Activated CD8-positive, alpha-beta memory T cell treated with anti-CD3 and anti-CD28 coated beads, Interleukin-2, amount 50 U/mL, for 24 hours (primary cell): ENCODE data around the gene GNB1L.

Source experiments
- DNase-seq: peaks from one replicate; pipeline ENCODE4 v3.0.0-alpha.2; 2020; ENCODE audit errors: extremely low read depth

GNB1L gene

GRCh38 chr22:19875531-19876313 is 21.0 kb upstream of the GNB1L start:
- DNase-seq: no peak

GRCh38 chr22:19875061-19875530 is 20.4 kb upstream of the GNB1L start:
- no peak for DNase-seq

- no peak for DNase-seq
Observed at GRCh38 chr22:19874307-19875060, 19.8 kb upstream of the GNB1L start.

- no peak for DNase-seq
Observed at GRCh38 chr22:19873960-19874306, 19.3 kb upstream of the GNB1L start.

GRCh38 chr22:19873138-19873959 is 18.7 kb upstream of the GNB1L start:
- no peak for DNase-seq

GRCh38 chr22:19872779-19873137 is 18.1 kb upstream of the GNB1L start:
- no peak for DNase-seq

- DNase-seq: no peak
Observed at GRCh38 chr22:19871845-19872778, 17.4 kb upstream of the GNB1L start.

GRCh38 chr22:19871023-19871844 is 16.6 kb upstream of the GNB1L start:
- DNase-seq: no peak

- no peak for DNase-seq
Observed at GRCh38 chr22:19870153-19871022, 15.7 kb upstream of the GNB1L start.

- no peak for DNase-seq
Observed at GRCh38 chr22:19869497-19870152, 15.0 kb upstream of the GNB1L start.

- DNase-seq: no peak
Observed at GRCh38 chr22:19868773-19869471, 14.2 kb upstream of the GNB1L start.

GRCh38 chr22:19868333-19868732 is 13.7 kb upstream of the GNB1L start:
- DNase-seq: no peak

GRCh38 chr22:19867617-19868016 is 12.9 kb upstream of the GNB1L start:
- no peak for DNase-seq

GRCh38 chr22:19866665-19867009 is 12.0 kb upstream of the GNB1L start:
- no peak for DNase-seq

GRCh38 chr22:19865141-19865829 is 10.6 kb upstream of the GNB1L start:
- DNase-seq: no peak

- no peak for DNase-seq
Observed at GRCh38 chr22:19864538-19865106, 9.9 kb upstream of the GNB1L start.

- no peak for DNase-seq
Observed at GRCh38 chr22:19863571-19863970, 8.9 kb upstream of the GNB1L start.
